ENCODE data around the gene GRAMD4. TPM values are rescaled to one million over a fixed set of nuclear protein-coding genes. Genes with fewer than 3 reads are reported as not detected.

The GRAMD4 gene
- total RNA-seq, 2 experiments from 2014 or later, result 41.2 to 42.1 TPM

DNA sequence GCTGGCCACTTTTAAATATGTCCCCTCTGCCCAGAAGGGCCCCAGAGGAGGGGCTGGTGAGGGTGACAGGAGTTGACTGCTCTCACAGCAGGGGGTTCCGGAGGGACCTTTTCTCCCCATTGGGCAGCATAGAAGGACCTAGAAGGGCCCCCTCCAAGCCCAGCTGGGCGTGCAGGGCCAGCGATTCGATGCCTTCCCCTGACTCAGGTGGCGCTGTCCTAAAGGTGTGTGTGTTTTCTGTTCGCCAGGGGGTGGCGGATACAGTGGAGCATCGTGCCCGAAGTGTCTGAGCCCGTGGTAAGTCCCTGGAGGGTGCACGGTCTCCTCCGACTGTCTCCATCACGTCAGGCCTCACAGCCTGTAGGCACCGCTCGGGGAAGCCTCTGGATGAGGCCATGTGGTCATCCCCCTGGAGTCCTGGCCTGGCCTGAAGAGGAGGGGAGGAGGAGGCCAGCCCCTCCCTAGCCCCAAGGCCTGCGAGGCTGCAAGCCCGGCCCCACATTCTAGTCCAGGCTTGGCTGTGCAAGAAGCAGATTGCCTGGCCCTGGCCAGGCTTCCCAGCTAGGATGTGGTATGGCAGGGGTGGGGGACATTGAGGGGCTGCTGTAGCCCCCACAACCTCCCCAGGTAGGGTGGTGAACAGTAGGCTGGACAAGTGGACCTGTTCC, 46.5 kb downstream of the GRAMD4 start:
- DNase-seq (no peak), ATAC-seq (no peak)
- no peaks in the 10 kb centered on the region for H3K27me3 Mint-ChIP-seq (ENCODE audit: low read depth)
- no peak overlapping the region for H3K4me3 Mint-ChIP-seq
- H3K4me1 Mint-ChIP-seq (ENCODE audit: low read depth), result no peaks in the 10 kb centered on the region
- no peak overlapping the region for H3K27ac Mint-ChIP-seq
- ChIA-PET CTCF (no interaction called here), POLR2A (no interaction called here)
- no peaks in the 10 kb centered on the region for H3K36me3 Mint-ChIP-seq (ENCODE audit: low read depth)
- no peaks in the 10 kb centered on the region for H3K9me3 Mint-ChIP-seq (ENCODE audit: insufficient read depth)

DNA sequence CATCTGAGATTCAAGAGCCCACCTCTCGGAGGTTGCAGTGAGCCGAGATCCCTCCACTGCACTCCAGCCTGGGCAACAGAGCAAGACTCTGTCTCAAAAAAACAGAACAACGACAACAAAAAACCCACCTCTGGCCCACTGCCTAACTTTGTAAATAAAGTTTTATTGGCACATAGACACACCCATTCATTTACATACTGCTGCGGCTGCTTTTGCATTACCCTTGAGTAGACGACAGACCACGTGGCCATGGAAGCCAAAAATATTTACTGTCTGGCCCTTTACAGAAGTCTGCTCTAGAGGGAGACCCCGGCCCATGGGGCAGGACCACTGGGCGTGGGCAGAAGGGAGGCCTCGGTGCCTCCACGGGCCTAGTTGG, 47.0 kb downstream of the GRAMD4 start:
- H3K27me3 Mint-ChIP-seq (ENCODE audit: low read depth), result no peaks in the 10 kb centered on the region
- H3K9me3 Mint-ChIP-seq (ENCODE audit: insufficient read depth), result no peaks in the 10 kb centered on the region
- H3K27ac Mint-ChIP-seq, result no peak overlapping the region
- ChIA-PET POLR2A (no interaction called here), CTCF (no interaction called here)
- ATAC-seq (no peak), DNase-seq (no peak)
- no peaks in the 10 kb centered on the region for H3K36me3 Mint-ChIP-seq (ENCODE audit: low read depth)
- no peak overlapping the region for H3K4me3 Mint-ChIP-seq
- H3K4me1 Mint-ChIP-seq (ENCODE audit: low read depth), result no peaks in the 10 kb centered on the region

DNA sequence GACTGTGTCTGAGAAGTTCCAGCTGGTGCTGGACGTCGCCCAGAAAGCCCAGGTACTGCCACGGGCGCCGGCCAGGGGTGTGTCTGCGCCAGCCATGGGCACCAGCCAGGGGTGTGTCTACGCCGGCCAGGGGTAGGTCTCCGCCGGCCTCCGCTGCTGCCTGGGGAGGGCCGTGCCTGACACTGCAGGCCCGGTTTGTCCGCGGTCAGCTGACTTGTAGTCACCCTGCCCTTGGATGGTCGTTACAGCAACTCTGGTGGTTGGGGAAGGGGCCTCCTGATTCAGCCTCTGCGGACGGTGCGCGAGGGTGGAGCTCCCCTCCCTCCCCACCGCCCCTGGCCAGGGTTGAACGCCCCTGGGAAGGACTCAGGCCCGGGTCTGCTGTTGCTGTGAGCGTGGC, 47.9 kb downstream of the GRAMD4 start:
- no peaks in the 10 kb centered on the region for H3K27me3 Mint-ChIP-seq (ENCODE audit: low read depth)
- H3K4me1 Mint-ChIP-seq (ENCODE audit: low read depth), result peaks cover 7% of the 10 kb centered on the region
- DNase-seq (no peak), ATAC-seq (no peak)
- ChIA-PET POLR2A (no interaction called here), CTCF (no interaction called here)
- no peaks in the 10 kb centered on the region for H3K36me3 Mint-ChIP-seq (ENCODE audit: low read depth)
- H3K27ac Mint-ChIP-seq, result no peak overlapping the region
- no peaks in the 10 kb centered on the region for H3K9me3 Mint-ChIP-seq (ENCODE audit: insufficient read depth)
- no peak overlapping the region for H3K4me3 Mint-ChIP-seq

DNA sequence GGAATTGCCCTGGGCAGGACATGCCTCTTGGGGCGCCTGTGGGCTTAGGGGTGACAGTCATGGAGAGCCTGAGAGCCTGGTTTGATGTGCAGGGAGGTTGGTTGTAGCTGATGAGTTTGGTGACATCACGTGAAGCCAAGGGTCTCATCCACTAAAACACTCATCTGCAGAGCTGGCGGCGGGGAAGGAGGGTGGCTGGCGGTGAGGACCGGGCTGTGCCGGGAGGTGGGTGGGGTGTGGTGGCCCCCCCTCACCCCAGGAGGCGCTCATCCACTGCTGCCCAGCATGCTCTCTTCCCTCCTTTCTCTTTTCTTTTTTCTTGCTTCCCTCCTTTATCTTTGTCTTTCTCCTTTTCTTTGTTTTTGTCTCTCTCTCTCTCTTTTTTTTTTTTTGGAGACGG, 49.0 kb downstream of the GRAMD4 start:
- DNase-seq (no peak), ATAC-seq (no peak)
- Mint-ChIP-seq H3K27me3 (ENCODE audit: low read depth) (no peaks in the 10 kb centered on the region), H3K4me1 (ENCODE audit: low read depth) (peaks cover 18% of the 10 kb centered on the region), H3K36me3 (ENCODE audit: low read depth) (no peaks in the 10 kb centered on the region), H3K4me3 (no peak overlapping the region), H3K9me3 (ENCODE audit: insufficient read depth) (no peaks in the 10 kb centered on the region), H3K27ac (no peak overlapping the region)
- ChIA-PET POLR2A (no interaction called here), CTCF (no interaction called here)

DNA sequence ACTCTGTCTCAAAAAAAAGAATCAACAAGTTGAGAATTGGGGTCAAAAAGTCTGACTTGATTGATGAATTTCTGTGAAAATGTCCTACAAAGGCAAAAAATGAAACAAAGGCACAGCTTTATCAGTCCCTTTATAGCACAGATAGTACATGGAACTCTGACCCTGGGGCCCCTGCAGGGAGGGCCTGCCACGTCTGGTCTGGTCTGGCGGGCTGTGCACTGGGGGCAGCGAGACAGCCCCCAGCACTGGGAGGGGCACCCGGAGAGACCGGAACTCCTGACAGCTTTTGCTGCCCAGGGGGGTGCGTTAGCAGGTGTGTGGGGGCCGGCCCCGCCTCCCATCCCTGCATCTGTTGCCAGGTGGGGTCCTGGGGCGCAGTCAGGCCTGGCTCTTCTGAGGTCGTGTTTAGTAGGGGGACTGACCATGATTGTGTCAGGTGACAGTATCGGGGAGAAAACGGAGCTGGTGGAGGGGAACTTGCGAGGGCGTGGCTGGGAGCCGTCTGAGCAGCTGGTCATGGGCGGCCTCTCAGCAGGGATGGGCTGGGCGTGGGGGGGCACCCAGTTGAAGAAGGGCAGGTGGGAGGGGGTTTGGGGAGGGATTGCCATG, 51.7 kb downstream of the GRAMD4 start:
- ChIA-PET CTCF (no interaction called here), POLR2A (no interaction called here)
- no peak for ATAC-seq
- Mint-ChIP-seq H3K27ac (no peak overlapping the region), H3K4me3 (no peak overlapping the region), H3K27me3 (ENCODE audit: low read depth) (no peaks in the 10 kb centered on the region), H3K9me3 (ENCODE audit: insufficient read depth) (no peaks in the 10 kb centered on the region), H3K4me1 (ENCODE audit: low read depth) (peaks cover 29% of the 10 kb centered on the region), H3K36me3 (ENCODE audit: low read depth) (no peaks in the 10 kb centered on the region)
- no peak for DNase-seq

DNA sequence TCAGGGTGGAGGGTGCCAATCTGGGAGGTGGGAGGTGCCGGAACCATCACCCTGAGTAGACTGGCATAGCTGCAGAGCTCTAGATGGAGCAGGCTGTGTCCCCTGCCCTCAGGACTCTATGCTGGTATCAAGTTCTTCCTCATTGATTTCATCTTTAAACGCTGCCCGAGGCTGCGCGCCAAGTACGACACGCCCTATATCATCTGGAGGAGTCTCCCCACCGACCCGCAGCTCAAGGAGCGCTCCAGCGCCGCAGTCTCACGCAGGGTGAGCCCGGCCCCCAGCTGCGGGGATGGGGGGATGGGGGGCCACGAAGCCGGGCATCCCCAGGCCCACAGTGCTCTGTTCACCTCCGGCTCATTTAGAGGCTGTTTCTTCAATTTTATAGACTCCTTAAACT, 52.5 kb downstream of the GRAMD4 start:
- H3K9me3 Mint-ChIP-seq (ENCODE audit: insufficient read depth), result no peaks in the 10 kb centered on the region
- no peaks in the 10 kb centered on the region for H3K27me3 Mint-ChIP-seq (ENCODE audit: low read depth)
- ATAC-seq (no peak), DNase-seq (no peak)
- peaks cover 30% of the 10 kb centered on the region for H3K4me1 Mint-ChIP-seq (ENCODE audit: low read depth)
- CTCF ChIA-PET, result no interaction called here
- POLR2A ChIA-PET, result no interaction called here
- H3K4me3 Mint-ChIP-seq, result no peak overlapping the region
- no peaks in the 10 kb centered on the region for H3K36me3 Mint-ChIP-seq (ENCODE audit: low read depth)
- H3K27ac Mint-ChIP-seq, result no peak overlapping the region

DNA sequence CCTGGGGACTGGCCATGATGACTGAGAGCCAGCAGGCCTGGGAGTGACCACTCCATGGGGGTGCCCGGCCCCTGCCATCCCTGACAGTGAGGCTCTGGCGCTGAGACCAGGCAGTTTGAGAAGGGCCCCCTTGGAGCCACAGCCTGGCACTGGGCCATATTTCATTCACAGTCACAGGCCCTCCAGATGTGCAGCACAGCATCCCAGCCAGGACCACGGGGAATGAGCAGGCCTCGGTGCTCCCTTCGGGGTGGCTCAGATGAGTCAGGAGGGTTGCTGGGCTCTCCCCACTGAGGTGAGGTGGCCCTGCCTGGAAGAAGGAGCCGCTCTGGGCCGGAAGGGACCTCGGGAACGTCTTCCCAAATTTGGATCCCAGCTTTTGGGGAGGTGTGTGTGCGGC, 53.0 kb downstream of the GRAMD4 start:
- H3K4me1 Mint-ChIP-seq (ENCODE audit: low read depth), result peaks cover 33% of the 10 kb centered on the region
- ChIA-PET CTCF (no interaction called here), POLR2A (no interaction called here)
- H3K36me3 Mint-ChIP-seq (ENCODE audit: low read depth), result no peaks in the 10 kb centered on the region
- peak overlapping the region; percentile 99 for H3K27ac Mint-ChIP-seq
- no peaks in the 10 kb centered on the region for H3K9me3 Mint-ChIP-seq (ENCODE audit: insufficient read depth)
- no peak for ATAC-seq
- H3K4me3 Mint-ChIP-seq, result peak overlapping the region; percentile 83
- H3K27me3 Mint-ChIP-seq (ENCODE audit: low read depth), result no peaks in the 10 kb centered on the region
- DNase-seq, result no peak

DNA sequence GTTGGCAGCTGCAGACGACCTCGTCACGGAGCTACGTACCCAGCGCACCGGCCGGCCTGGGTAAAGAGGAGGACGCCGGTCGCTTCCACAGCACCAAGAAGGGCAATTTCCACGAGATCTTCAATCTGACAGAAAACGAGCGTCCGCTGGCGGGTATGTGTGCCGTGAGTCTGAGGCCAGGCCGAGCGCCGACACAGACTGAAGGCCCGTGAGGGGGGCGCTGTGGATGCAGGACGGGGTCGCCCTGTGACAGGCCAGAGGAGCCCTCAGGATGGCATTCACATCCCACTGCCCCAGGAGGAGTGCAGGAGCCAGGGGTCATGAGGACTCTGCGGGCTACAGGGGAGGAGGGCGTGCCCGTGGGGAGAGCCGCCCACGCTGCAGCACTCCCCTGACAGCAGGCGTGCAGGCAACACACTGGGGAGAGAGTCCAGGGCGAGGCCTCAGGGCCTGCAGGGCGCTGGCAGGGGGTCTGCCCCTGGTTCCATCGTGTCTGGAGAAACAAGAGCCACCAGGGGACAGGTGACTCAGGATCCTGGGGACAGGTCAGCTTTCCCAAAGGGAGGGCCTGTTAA, 53.6 kb downstream of the GRAMD4 start:
- CTCF ChIA-PET, result no interaction called here
- Mint-ChIP-seq H3K27me3 (ENCODE audit: low read depth) (no peaks in the 10 kb centered on the region), H3K9me3 (ENCODE audit: insufficient read depth) (no peaks in the 10 kb centered on the region), H3K4me1 (ENCODE audit: low read depth) (peaks cover 35% of the 10 kb centered on the region), H3K4me3 (peak overlapping the region; percentile 83), H3K36me3 (ENCODE audit: low read depth) (no peaks in the 10 kb centered on the region), H3K27ac (peak overlapping the region; percentile 99)
- DNase-seq (peak; percentile 25), ATAC-seq (peak; percentile 38)
- POLR2A ChIA-PET, result interaction anchor here (0.6 kb wide), 2 partner anchors 42 to 621 kb away, joined by 3 read pairs; no protein-coding TSS in a partner anchor

DNA sequence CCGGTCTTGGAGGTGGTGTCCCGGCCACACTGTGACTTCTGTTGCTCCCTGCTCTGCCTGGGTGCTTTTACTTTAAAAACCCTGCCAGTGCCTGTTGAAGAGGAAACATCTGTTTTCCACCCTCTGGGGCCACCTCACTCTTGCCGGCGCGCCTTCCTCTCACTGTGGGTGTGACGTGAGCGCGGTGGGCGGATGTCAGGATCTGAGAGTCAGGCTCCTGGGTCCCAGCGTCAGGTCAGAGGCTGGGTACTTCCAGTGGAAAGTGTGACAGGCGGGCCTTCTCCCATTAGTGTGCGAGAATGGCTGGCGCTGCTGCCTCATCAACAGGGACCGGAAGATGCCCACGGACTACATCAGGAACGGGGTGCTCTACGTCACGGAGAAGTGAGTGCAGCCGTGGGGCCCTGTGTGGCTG, 54.2 kb downstream of the GRAMD4 start:
- peak; percentile 90 for ATAC-seq
- Mint-ChIP-seq H3K36me3 (ENCODE audit: low read depth) (no peaks in the 10 kb centered on the region), H3K4me3 (peak overlapping the region; percentile 83), H3K27ac (peak overlapping the region; percentile 99), H3K4me1 (ENCODE audit: low read depth) (peaks cover 35% of the 10 kb centered on the region), H3K27me3 (ENCODE audit: low read depth) (no peaks in the 10 kb centered on the region), H3K9me3 (ENCODE audit: insufficient read depth) (no peaks in the 10 kb centered on the region)
- peak; percentile 94 for DNase-seq
- CTCF ChIA-PET, result no interaction called here
- POLR2A ChIA-PET, result interaction anchor here (0.6 kb wide), 2 partner anchors 41 to 621 kb away, joined by 3 read pairs; no protein-coding TSS in a partner anchor

DNA sequence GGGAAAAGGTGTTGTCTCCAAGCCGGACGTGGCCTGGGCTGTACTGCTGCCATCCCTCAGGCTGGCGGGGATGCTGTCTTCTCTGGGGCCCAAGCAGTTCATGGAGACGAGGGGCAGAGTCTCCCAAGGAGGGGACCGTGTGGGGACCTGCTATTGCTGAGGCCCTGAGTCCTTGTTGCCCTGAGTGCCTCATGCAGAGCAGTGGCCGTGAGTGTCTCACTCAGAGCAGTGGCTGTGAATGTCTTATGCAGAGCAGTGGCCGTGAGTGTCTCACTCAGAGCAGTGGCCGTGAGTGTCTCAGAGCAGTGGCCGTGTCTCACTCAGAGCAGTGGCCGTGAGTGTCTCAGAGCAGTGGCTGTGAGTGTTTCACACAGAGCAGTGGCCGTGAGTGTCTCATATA, 54.7 kb downstream of the GRAMD4 start:
- H3K4me3 Mint-ChIP-seq, result peak overlapping the region; percentile 83
- no peaks in the 10 kb centered on the region for H3K9me3 Mint-ChIP-seq (ENCODE audit: insufficient read depth)
- POLR2A ChIA-PET, result no interaction called here
- H3K27ac Mint-ChIP-seq, result peak overlapping the region; percentile 99
- peaks cover 35% of the 10 kb centered on the region for H3K4me1 Mint-ChIP-seq (ENCODE audit: low read depth)
- H3K27me3 Mint-ChIP-seq (ENCODE audit: low read depth), result no peaks in the 10 kb centered on the region
- no peak for DNase-seq
- H3K36me3 Mint-ChIP-seq (ENCODE audit: low read depth), result no peaks in the 10 kb centered on the region
- peak; percentile 2 for ATAC-seq
- CTCF ChIA-PET, result no interaction called here

DNA sequence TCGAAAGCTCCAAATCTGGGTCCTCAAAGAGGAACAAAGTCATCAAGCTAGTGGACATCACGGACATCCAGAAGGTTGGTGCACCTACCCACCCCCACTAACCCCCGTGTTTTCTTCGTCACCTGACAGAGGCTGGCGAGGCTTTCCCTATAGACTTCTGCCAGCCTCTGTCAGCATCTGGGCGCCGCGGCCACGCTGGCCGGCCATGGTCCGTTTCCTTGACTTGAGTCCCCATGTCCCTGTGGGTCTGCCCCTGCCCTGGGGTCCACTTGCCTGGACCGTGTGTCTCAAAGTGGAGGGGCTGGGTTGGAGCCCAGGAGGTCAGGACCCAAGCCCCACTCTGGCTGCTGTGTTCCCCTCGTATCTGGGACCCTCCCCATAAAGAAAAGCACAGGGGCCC, 55.3 kb downstream of the GRAMD4 start:
- Mint-ChIP-seq H3K27me3 (ENCODE audit: low read depth) (no peaks in the 10 kb centered on the region), H3K27ac (peak overlapping the region; percentile 99), H3K4me1 (ENCODE audit: low read depth) (peaks cover 35% of the 10 kb centered on the region), H3K9me3 (ENCODE audit: insufficient read depth) (no peaks in the 10 kb centered on the region), H3K36me3 (ENCODE audit: low read depth) (no peaks in the 10 kb centered on the region), H3K4me3 (no peak overlapping the region)
- DNase-seq (no peak), ATAC-seq (no peak)
- POLR2A ChIA-PET, result no interaction called here
- CTCF ChIA-PET, result no interaction called here

DNA sequence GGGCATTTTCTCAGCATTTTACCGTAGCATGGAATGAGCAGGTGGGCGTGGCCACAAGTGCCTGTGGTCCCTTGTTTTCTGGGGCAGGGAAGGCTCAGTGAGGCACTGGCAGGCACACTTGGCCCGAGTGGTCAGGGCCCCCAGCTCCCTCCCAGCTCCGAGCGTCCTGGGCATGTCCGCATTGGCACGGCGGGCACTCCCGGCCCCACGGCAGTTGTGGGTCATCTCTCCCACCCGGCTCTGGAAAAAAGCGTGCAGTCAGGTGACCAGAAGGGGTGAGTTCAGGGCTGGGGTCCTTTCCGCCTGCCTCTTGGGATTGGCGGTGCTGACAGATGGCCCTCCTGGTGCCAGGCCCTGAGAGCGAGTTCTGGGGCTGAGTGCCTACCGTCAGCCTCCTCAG, 55.8 kb downstream of the GRAMD4 start:
- ChIA-PET CTCF (no interaction called here), POLR2A (no interaction called here)

More for the DNA sequence above, 55.8 kb downstream of the GRAMD4 start:
- no peaks in the 10 kb centered on the region for H3K36me3 Mint-ChIP-seq (ENCODE audit: low read depth)
- H3K9me3 Mint-ChIP-seq (ENCODE audit: insufficient read depth), result no peaks in the 10 kb centered on the region
- ATAC-seq, result no peak
- H3K4me1 Mint-ChIP-seq (ENCODE audit: low read depth), result peaks cover 35% of the 10 kb centered on the region
- no peak for DNase-seq
- peak overlapping the region; percentile 15 for H3K27ac Mint-ChIP-seq
- no peak overlapping the region for H3K4me3 Mint-ChIP-seq
- no peaks in the 10 kb centered on the region for H3K27me3 Mint-ChIP-seq (ENCODE audit: low read depth)
